Osteocyte (in vitro differentiated cells): Measurements from ENCODE around the gene ARRDC5. TPM values are rescaled to one million over a fixed set of nuclear protein-coding genes. Genes with fewer than 3 reads are reported as not detected.

Source experiments
- DNase-seq: peaks from one replicate; pipeline ENCODE4 v3.0.0; 2021; ENCODE audit warnings: mixed read lengths; ENCODE audit not compliant: unreplicated experiment; ENCODE audit errors: extremely low spot score
- H3K27ac Mint-ChIP-seq: one replicate; pipeline ENCODE4 v1.8.0; 2021; ENCODE audit warnings: mild to moderate bottlenecking, mixed read lengths; ENCODE audit not compliant: unreplicated experiment
- H3K27me3 Mint-ChIP-seq: one replicate; pipeline ENCODE4 v1.8.0; 2021; ENCODE audit warnings: mixed read lengths; ENCODE audit not compliant: unreplicated experiment
- H3K36me3 Mint-ChIP-seq: one replicate; pipeline ENCODE4 v1.8.0; 2021; ENCODE audit warnings: mixed read lengths; ENCODE audit not compliant: unreplicated experiment
- H3K4me1 Mint-ChIP-seq: one replicate; pipeline ENCODE4 v1.8.0; 2021; ENCODE audit warnings: mixed read lengths; ENCODE audit not compliant: unreplicated experiment
- H3K4me3 Mint-ChIP-seq: one replicate; pipeline ENCODE4 v1.8.0; 2021; ENCODE audit warnings: mild to moderate bottlenecking, moderate library complexity, mixed read lengths; ENCODE audit not compliant: unreplicated experiment
- H3K9me3 Mint-ChIP-seq: one replicate; pipeline ENCODE4 v1.8.0; 2021; ENCODE audit warnings: mixed read lengths; ENCODE audit not compliant: unreplicated experiment
- CTCF ChIP-seq: fragments of 200-600 bp; sonication (generic); IDR thresholded peaks from 2 replicates; pipeline ENCODE4 v1.5.0; 2021; ENCODE audit warnings: antibody characterized with exemption, mild to moderate bottlenecking, moderate library complexity
- microRNA-seq: library from miRNA; unstranded; fragments of <30 nt; microRNA quantifications from one replicate; pipeline ENCODE4 v1.1.0, GENCODE V29; 2020; ENCODE audit not compliant: unreplicated experiment
- total RNA-seq: library from RNA; stranded (reverse); gene quantifications from 2 replicates; pipeline ENCODE4 v1.2.1, GENCODE V29; 2021

ARRDC5 gene
- total RNA-seq, 1 donor from 2014 or later, result not detected

- no peaks in the 10 kb centered on the region for H3K27me3 Mint-ChIP-seq
- H3K9me3 Mint-ChIP-seq, result no peaks in the 10 kb centered on the region
- no peak for TF ChIP-seq CTCF
Measured at GRCh38 chr19:4844348-4845179, 58.1 kb downstream of the ARRDC5 start.

DNA sequence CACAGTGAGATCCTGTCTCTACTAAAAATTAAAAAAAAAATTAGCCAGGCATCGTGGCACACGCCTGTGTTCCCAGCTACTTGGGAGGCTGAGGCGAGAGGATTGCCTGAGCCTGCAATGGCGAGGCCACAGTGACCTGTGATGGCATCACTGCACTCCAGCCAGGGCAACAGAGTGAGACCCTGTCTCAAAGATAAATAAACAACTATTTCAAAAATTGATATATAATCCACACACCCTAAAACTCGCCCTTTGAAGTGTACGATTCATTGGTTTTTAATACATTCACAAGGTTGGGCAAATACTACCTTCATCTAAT, 59.1 kb downstream of the ARRDC5 start:
- Mint-ChIP-seq H3K4me3 (no peak overlapping the region), H3K36me3 (peaks cover 39% of the 10 kb centered on the region), H3K27me3 (no peaks in the 10 kb centered on the region), H3K9me3 (no peaks in the 10 kb centered on the region), H3K4me1 (peaks cover 26% of the 10 kb centered on the region), H3K27ac (no peak overlapping the region)
- no peak for TF ChIP-seq CTCF
- no peak for DNase-seq

More at GRCh38 chr19:4844348-4845179, 58.1 kb downstream of the ARRDC5 start:
- H3K4me1 Mint-ChIP-seq, result peaks cover 26% of the 10 kb centered on the region
- no peak overlapping the region for H3K4me3 Mint-ChIP-seq
- H3K36me3 Mint-ChIP-seq, result peaks cover 32% of the 10 kb centered on the region
- DNase-seq, result no peak
- H3K27ac Mint-ChIP-seq, result no peak overlapping the region

Small RNAs within 50 kb of the gene (microRNA-seq; reads per million reads assigned to microRNA genes)
- 2.7 reads per million for gene MIR4747

Other genes with a start within 250 kb of the ARRDC5 start
- 95.4 and 103 TPM in 2 replicates for gene MYDGF, start 232.6 kb downstream of the ARRDC5 start, total RNA-seq
- 45.6 and 54.8 TPM in 2 replicates for gene DPP9, start 179.1 kb downstream of the ARRDC5 start, total RNA-seq
- gene FEM1A, start 111.2 kb downstream of the ARRDC5 start, total RNA-seq, result 12.0 and 13.2 TPM in 2 replicates
- 6.2 and 6.6 TPM in 2 replicates for gene TICAM1, start 71.2 kb downstream of the ARRDC5 start, total RNA-seq
- gene PLIN3, start 35.2 kb downstream of the ARRDC5 start, total RNA-seq, result 77.8 and 77.9 TPM in 2 replicates
- gene UHRF1, start 6.6 kb upstream of the ARRDC5 start, total RNA-seq, result 20.2 and 20.7 TPM in 2 replicates
- gene KDM4B, start 66.2 kb upstream of the ARRDC5 start, total RNA-seq, result 48.4 and 49.0 TPM in 2 replicates